EL (cell line): ENCODE results near the gene FCN2.

Experiments used
- DNase-seq: peaks from one replicate; pipeline ENCODE4 v3.0.0-alpha.2; 2016

The FCN2 gene

DNA sequence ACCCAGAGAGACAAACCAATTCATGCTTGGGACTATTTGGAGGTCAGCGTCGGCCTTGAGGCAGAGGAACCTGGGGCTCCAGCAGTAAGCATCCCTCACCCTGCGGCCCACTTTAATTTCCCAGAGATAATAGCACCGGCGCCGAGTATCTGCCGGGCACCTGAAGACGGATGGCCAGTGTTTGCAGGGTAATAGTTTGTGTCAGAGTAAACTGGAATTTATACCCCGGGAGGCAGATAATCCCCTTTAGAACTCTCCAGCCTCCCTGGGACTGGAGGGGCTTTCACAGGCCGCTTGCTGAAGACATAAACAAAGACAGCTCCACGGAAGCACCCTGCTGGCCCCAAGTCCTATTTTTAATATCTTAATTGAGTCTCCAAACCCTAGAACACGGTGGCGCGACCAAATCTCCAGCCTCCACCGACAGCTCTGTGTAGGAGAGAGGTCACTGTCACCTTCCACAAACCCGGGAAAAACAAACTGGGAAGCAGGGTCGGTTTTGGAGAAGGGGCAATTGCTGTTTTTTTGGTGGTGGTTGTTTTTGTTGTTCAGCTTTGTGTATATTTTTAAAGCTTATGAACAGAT, 54.5 kb downstream of the FCN2 start:
- DNase-seq = no peak

DNA sequence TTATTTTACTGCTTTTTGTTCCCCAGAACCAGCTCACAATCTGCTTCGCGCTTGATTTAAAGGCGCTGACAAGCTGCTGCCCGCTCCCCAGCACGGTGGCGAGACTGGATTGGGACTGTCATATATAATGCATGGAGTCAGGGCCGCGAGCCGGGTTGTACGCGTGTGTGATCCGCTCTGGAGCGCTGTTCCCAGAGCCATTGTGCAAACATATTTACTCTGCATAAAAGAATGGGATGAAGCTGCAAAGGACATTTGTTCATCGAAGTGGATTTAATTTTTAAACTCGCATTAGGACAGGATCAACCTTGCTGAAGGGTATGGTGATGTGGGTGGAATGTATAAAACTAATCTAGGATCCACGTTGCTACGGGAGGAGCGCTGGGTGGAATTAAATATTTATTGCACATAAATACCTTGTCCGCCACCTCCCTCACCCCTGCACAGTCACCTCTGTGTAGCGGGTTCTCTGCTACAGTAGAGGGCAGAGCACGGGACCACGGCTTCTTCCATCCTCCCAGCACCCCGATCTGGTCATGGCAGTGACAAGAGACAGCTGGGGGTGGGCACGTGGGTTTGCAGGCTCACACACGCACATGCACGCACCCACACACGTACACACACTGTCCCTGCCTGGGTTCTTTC, 55.2 kb downstream of the FCN2 start:
- no peak for DNase-seq

GRCh38 chr9:134936346-134937163, 55.9 kb downstream of the FCN2 start:
- DNase-seq = no peak
